PC-9 (cell line): Measurements from ENCODE around the gene SCAF4. TPM values are rescaled to one million over a fixed set of nuclear protein-coding genes. Genes with fewer than 3 reads are reported as not detected.

Source experiments
- BruUV-seq: library from RNA; stranded (reverse); fragments of 400-500 nt; replicated peaks from 2 replicates; lab custom pipeline; 2021; lab: Mats Ljungman, UMichigan
- CTCF ChIA-PET: fragments of 300-600 bp; sonication (Branson Sonifier 250); formaldehyde crosslinking; loops from one replicate; lab custom pipeline; 2022; ENCODE audit warnings: antibody characterized with exemption; lab: Charles Lee
- POLR2A ChIA-PET: fragments of 300-600 bp; sonication (Branson Sonifier 250); formaldehyde crosslinking; loops from one replicate; lab custom pipeline; 2022; ENCODE audit warnings: antibody characterized with exemption; ENCODE audit not compliant: unreplicated experiment; lab: Charles Lee
- DNase-seq, 2 experiments: peaks; one replicate each; pipeline versions ENCODE4 v3.0.0 to v3.0.0-alpha.2; 2015 to 2022; ENCODE audit warnings: mixed read lengths in 1 of 2
- H2AFZ ChIP-seq: fragments of 200-600 bp; sonication (generic); 2 replicates; pipeline ENCODE4 v1.8.1; 2017; ENCODE audit warnings: antibody characterized with exemption
- H3F3A ChIP-seq: fragments of 200-600 bp; sonication (generic); 2 replicates; pipeline ENCODE4 v1.8.1; 2017; ENCODE audit warnings: antibody characterized with exemption, mild to moderate bottlenecking, low read depth; ENCODE audit not compliant: insufficient read depth
- H3K27ac ChIP-seq: fragments of 200-600 bp; sonication (generic); 2 replicates; pipeline ENCODE4 v1.6.1; 2016; ENCODE audit warnings: mixed run types
- H3K27me3 ChIP-seq: fragments of 200-600 bp; sonication (generic); 2 replicates; pipeline ENCODE4 v1.6.1; 2016; ENCODE audit warnings: low read depth, mixed run types; ENCODE audit not compliant: insufficient read depth
- H3K36me3 ChIP-seq: fragments of 200-600 bp; sonication (generic); 2 replicates; pipeline ENCODE4 v1.6.1; 2016; ENCODE audit warnings: low read depth, mixed run types
- H3K4me1 ChIP-seq: fragments of 200-600 bp; sonication (generic); replicated peaks from 2 replicates; pipeline ENCODE4 v1.6.1; 2016; ENCODE audit warnings: mixed run types; ENCODE audit not compliant: insufficient read depth
- H3K4me2 ChIP-seq: fragments of 200-600 bp; sonication (generic); 2 replicates; pipeline ENCODE4 v1.6.1; 2017; ENCODE audit warnings: mixed run types
- H3K4me3 ChIP-seq: fragments of 200-600 bp; sonication (generic); 2 replicates; pipeline ENCODE4 v1.6.1; 2016; ENCODE audit warnings: mixed run types
- H3K79me2 ChIP-seq: fragments of 200-600 bp; sonication (generic); 2 replicates; pipeline ENCODE4 v1.6.1; 2017; ENCODE audit warnings: low read depth, mixed run types
- H3K9me2 ChIP-seq: fragments of 200-600 bp; sonication (generic); 2 replicates; pipeline ENCODE4 v1.8.1; 2017; ENCODE audit warnings: mild to moderate bottlenecking; ENCODE audit not compliant: insufficient read depth
- H3K9me3 ChIP-seq: fragments of 200-600 bp; sonication (generic); 2 replicates; pipeline ENCODE4 v1.8.1; 2016; ENCODE audit warnings: low read depth; ENCODE audit not compliant: insufficient read depth
- H4K20me1 ChIP-seq: fragments of 200-600 bp; sonication (generic); 2 replicates; pipeline ENCODE4 v1.8.1; 2017; ENCODE audit not compliant: insufficient read depth
- EZH2 ChIP-seq: fragments of 200-600 bp; sonication (generic); IDR thresholded peaks from 2 replicates; pipeline ENCODE4 v1.8.0; 2017; ENCODE audit warnings: antibody characterized with exemption, low read depth
- intact Hi-C: fragments of 100-400 bp; cut with micrococcal nuclease; formaldehyde crosslinking; loops from one replicate; pipeline ENCODE4 v1.10.0; 2022; ENCODE audit not compliant: unreplicated experiment
- total RNA-seq: library from RNA; stranded (reverse); gene quantifications from 2 replicates; pipeline ENCODE4 v1.2.3, GENCODE V29; 2021
- TF ChIP-seq, protein P1 (sequence below): fragments of 200-600 bp; sonication (generic); conservative IDR thresholded peaks from 2 replicates; pipeline ENCODE4 v1.6.1; 2017; ENCODE audit warnings: mixed run types, antibody characterized with exemption, mild to moderate bottlenecking, moderate library complexity

Gene SCAF4
- total RNA-seq, 1 experiment from 2014 or later = 30.0 TPM

DNA sequence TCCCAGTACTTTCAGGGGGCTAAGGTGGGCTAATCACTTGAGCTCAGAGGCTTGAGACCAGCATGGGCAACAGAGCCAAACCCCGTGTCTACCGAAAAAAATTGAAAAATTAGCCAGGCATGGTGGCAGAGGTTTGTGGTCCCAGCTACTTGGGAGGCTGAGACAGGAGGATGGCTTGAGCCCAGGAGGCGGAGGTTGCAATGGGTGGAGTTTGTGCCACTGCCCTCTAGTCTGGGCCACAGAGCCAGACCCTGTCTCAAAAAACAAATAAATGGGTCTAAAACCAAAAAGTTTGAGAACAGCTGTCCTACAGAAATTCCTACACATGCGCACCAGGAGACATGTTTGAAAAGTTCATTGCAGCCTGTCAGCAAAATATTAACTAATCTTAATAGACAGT is 5.5 kb downstream of the SCAF4 start:
- Histone ChIP-seq H3K4me1 (peaks cover 13% of the 10 kb centered on the region; the same call in 1 of the 2 replicates), H3K4me2 (no peak overlapping the region), H3K9me3 (no peaks in the 10 kb centered on the region), H2AFZ (no peak overlapping the region), H3K27ac (no peak overlapping the region), H3F3A (no peaks in the 10 kb centered on the region), H3K79me2 (peaks cover 97% of the 10 kb centered on the region), H4K20me1 (peaks cover 78% of the 10 kb centered on the region), H3K36me3 (no peaks in the 10 kb centered on the region), H3K27me3 (no peaks in the 10 kb centered on the region), H3K9me2 (no peaks in the 10 kb centered on the region), H3K4me3 (no peak overlapping the region)
- intact Hi-C loops = no loop called here
- no peak for DNase-seq
- TF ChIP-seq, protein P1, sequence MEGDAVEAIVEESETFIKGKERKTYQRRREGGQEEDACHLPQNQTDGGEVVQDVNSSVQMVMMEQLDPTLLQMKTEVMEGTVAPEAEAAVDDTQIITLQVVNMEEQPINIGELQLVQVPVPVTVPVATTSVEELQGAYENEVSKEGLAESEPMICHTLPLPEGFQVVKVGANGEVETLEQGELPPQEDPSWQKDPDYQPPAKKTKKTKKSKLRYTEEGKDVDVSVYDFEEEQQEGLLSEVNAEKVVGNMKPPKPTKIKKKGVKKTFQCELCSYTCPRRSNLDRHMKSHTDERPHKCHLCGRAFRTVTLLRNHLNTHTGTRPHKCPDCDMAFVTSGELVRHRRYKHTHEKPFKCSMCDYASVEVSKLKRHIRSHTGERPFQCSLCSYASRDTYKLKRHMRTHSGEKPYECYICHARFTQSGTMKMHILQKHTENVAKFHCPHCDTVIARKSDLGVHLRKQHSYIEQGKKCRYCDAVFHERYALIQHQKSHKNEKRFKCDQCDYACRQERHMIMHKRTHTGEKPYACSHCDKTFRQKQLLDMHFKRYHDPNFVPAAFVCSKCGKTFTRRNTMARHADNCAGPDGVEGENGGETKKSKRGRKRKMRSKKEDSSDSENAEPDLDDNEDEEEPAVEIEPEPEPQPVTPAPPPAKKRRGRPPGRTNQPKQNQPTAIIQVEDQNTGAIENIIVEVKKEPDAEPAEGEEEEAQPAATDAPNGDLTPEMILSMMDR = no peak
- no peak for TF ChIP-seq EZH2
- no TSS peak for BruUV-seq
- ChIA-PET CTCF (no interaction called here), POLR2A (no interaction called here)

DNA sequence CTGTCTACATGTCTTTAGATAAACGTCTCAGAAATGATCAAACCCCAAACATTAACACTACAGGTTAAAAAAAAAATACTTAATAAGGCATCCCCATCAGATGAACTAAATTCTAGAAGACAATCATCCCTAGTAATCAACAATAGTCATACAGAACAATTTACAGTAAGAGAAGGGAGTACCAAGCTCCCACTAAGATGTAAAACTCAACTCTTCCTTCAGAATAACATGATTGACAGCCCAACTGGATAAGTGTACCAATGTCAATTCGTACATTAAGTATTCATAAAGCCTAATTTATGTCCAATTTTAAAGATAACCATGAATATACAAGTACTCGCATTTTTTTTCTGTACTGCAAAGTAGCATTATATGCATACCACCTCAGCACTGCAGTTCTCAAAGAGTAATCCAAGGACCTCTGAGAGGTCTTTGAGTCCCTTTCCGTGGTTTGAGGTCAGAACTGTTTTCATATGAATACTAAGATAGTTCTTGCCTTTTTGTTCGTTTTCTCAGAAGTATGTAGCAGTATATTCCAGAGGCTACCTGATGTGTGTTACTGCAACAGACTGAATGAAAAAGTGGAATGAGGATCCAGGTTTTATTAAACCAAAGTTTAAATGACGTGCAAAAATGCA is 6.6 kb downstream of the SCAF4 start:
- no peaks in the 10 kb centered on the region for H3F3A ChIP-seq
- peaks cover 97% of the 10 kb centered on the region for H3K79me2 ChIP-seq
- intact Hi-C loops = no loop called here
- H3K4me2 ChIP-seq = no peak overlapping the region
- H3K9me2 ChIP-seq = no peaks in the 10 kb centered on the region
- no peak overlapping the region for H2AFZ ChIP-seq
- no peaks in the 10 kb centered on the region for H3K36me3 ChIP-seq
- H3K27ac ChIP-seq = no peak overlapping the region
- H3K9me3 ChIP-seq = no peaks in the 10 kb centered on the region
- ChIA-PET CTCF (no interaction called here), POLR2A (no interaction called here)
- H4K20me1 ChIP-seq = peaks cover 76% of the 10 kb centered on the region
- no peaks in the 10 kb centered on the region for H3K27me3 ChIP-seq
- H3K4me3 ChIP-seq = no peak overlapping the region
- TF ChIP-seq, protein P1 = no peak
- TF ChIP-seq EZH2 = no peak
- H3K4me1 ChIP-seq = peaks cover 12% of the 10 kb centered on the region; the same call in 1 of the 2 replicates
- no TSS peak for BruUV-seq
- DNase-seq = no peak

DNA sequence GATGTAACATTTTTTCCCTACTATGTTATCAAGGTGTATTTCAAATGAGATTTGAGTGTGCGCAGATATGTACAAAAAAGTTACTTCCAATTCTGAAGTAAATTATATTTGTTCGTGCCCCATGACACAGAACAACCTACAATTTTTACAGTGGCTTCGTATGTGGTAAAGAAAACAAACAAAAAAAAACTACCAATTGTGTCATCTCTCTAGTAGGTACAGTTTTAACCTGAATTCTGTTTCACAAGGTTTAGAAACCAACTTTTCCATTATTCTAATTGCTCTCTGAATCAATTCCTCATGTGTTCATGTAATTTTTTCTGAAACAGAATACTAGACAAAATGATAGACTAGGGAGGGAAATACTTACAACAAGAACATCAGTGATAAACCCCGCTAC is 7.4 kb downstream of the SCAF4 start:
- DNase-seq = no peak
- peaks cover 69% of the 10 kb centered on the region for H4K20me1 ChIP-seq
- peaks cover 6% of the 10 kb centered on the region; the same call in 1 of the 2 replicates for H3K4me1 ChIP-seq
- H3K9me3 ChIP-seq = no peaks in the 10 kb centered on the region
- no peaks in the 10 kb centered on the region for H3K27me3 ChIP-seq
- peaks cover 97% of the 10 kb centered on the region for H3K79me2 ChIP-seq
- no peak overlapping the region for H3K4me2 ChIP-seq
- H3K4me3 ChIP-seq = no peak overlapping the region
- H3K27ac ChIP-seq = no peak overlapping the region
- no peaks in the 10 kb centered on the region for H3K9me2 ChIP-seq
- TF ChIP-seq, protein P1 = no peak
- TF ChIP-seq EZH2 = no peak
- ChIA-PET CTCF (no interaction called here), POLR2A (no interaction called here)
- H3K36me3 ChIP-seq = no peaks in the 10 kb centered on the region
- H3F3A ChIP-seq = no peaks in the 10 kb centered on the region
- no peak overlapping the region for H2AFZ ChIP-seq
- intact Hi-C loops = no loop called here
- BruUV-seq = no TSS peak
